HepG2 (cell line): ENCODE measurements around the gene FUCA2. TPM values are rescaled to one million over a fixed set of nuclear protein-coding genes. Genes with fewer than 3 reads are reported as not detected.

Experiments
- BCL3 ChIP-seq: sonication (generic); formaldehyde crosslinking; IDR thresholded peaks from 2 replicates; pipeline ENCODE4 v1.5.1; 2020; ENCODE audit warnings: mild to moderate bottlenecking, missing genetic modification reagents, moderate library complexity
- HCFC1 ChIP-seq: fragments of 150-350 bp; IDR thresholded peaks from 2 replicates; pipeline ENCODE4 v1.6.1; 2014; ENCODE audit warnings: low read depth, low read length
- HOXA9 ChIP-seq: sonication (generic); formaldehyde crosslinking; IDR thresholded peaks from 2 replicates; pipeline ENCODE4 v1.8.1; 2022; ENCODE audit warnings: missing genetic modification reagents, mild to moderate bottlenecking, moderate library complexity, borderline replicate concordance
- IRF2 ChIP-seq: IDR thresholded peaks from 2 replicates; pipeline ENCODE4 v1.6.1; 2018; ENCODE audit warnings: missing genetic modification reagents, missing compliant biosample characterization
- ISL2 ChIP-seq: sonication (generic); formaldehyde crosslinking; IDR thresholded peaks from 2 replicates; pipeline ENCODE4 v1.5.0; 2020; ENCODE audit warnings: missing genetic modification reagents
- JUND ChIP-seq: sonication (generic); formaldehyde crosslinking; IDR thresholded peaks from 2 replicates; pipeline ENCODE4 v1.8.0; 2022; ENCODE audit warnings: mild to moderate bottlenecking, missing genetic modification reagents
- NR2F1 ChIP-seq, 2 experiments: fragments of 450-650 bp in 1 of 2; formaldehyde crosslinking in 1 of 2; IDR thresholded peaks; 2 replicates each; pipeline versions ENCODE4 v1.5.0 to v1.6.1; 2016 to 2020; ENCODE audit warnings: mild to moderate bottlenecking in 1 of 2, missing compliant biosample characterization in 1 of 2, missing genetic modification reagents in 1 of 2, moderate library complexity in 1 of 2
- PATZ1 ChIP-seq: sonication (generic); formaldehyde crosslinking; IDR thresholded peaks from 2 replicates; pipeline ENCODE4 v1.4.0; 2020; ENCODE audit warnings: missing genetic modification reagents
- RARA ChIP-seq: IDR thresholded peaks from 2 replicates; pipeline ENCODE4 v1.6.1; 2016; ENCODE audit warnings: missing genetic modification reagents, missing compliant biosample characterization
- SMYD3 ChIP-seq: sonication (generic); formaldehyde crosslinking; IDR thresholded peaks from 2 replicates; pipeline ENCODE4 v1.8.1; 2023; ENCODE audit warnings: mild to moderate bottlenecking, missing genetic modification reagents
- SP1 ChIP-seq, 2 experiments: fragments of 450-650 bp in 1 of 2; sonication (generic) in 1 of 2; formaldehyde crosslinking in 1 of 2; IDR thresholded peaks; 2 replicates each; pipeline versions ENCODE4 v1.4.0 to v1.6.1; 2016 to 2020; ENCODE audit warnings: missing genetic modification reagents in 1 of 2
- ZMYM4 ChIP-seq: sonication (generic); formaldehyde crosslinking; IDR thresholded peaks from 2 replicates; pipeline ENCODE4 v1.8.1; 2023; ENCODE audit warnings: mild to moderate bottlenecking, missing genetic modification reagents
- ZNF180 ChIP-seq: sonication (generic); formaldehyde crosslinking; IDR thresholded peaks from 2 replicates; pipeline ENCODE4 v1.4.0; 2020; ENCODE audit warnings: low read depth, missing genetic modification reagents, borderline replicate concordance
- ZNF24 ChIP-seq: fragments of 450-650 bp; IDR thresholded peaks from 2 replicates; pipeline ENCODE4 v1.6.1; 2017; ENCODE audit warnings: antibody characterized with exemption, mild to moderate bottlenecking
- ZNF775 ChIP-seq: sonication (generic); formaldehyde crosslinking; IDR thresholded peaks from 2 replicates; pipeline ENCODE4 v1.4.0; 2020; ENCODE audit warnings: missing genetic modification reagents, mild to moderate bottlenecking, moderate library complexity, borderline replicate concordance
- ZNF841 ChIP-seq: sonication (generic); formaldehyde crosslinking; IDR thresholded peaks from 2 replicates; pipeline ENCODE4 v1.8.1; 2023; ENCODE audit warnings: missing genetic modification reagents, borderline replicate concordance
- polyA plus RNA-seq, 8 experiments: library from polyadenylated mRNA; depleted of rRNA in 3 of 8; stranded (reverse) in 7 of 8; unstranded in 1 of 8; fragments of >200 nt; fragmentation: Illumina TruSeq in 4 of 8; extraction: Trizol in 4 of 8; gene quantifications; 2 replicates each; pipeline versions ENCODE4 v1.2.1 to v1.2.3, GENCODE V29; 2011 to 2016; ENCODE audit warnings: low read depth in 4 of 8, missing spikeins in 1 of 8, mixed read lengths in 1 of 8; ENCODE audit not compliant: insufficient read depth in 1 of 8
- total RNA-seq, 5 experiments: library from RNA; depleted of rRNA; stranded (reverse); fragments of >200 nt; fragmentation: Illumina TruSeq; extraction: Trizol; gene quantifications; 2 replicates each; pipeline ENCODE4 v1.2.3, GENCODE V29; 2016; ENCODE audit warnings: low read depth in 1 of 5
- TF ChIP-seq, protein P1 (sequence below): IDR thresholded peaks from 2 replicates; pipeline ENCODE4 v1.6.1; 2016; ENCODE audit warnings: control low read depth
- TF ChIP-seq, protein P2 (sequence below): sonication (generic); formaldehyde crosslinking; IDR thresholded peaks from 2 replicates; pipeline ENCODE4 v1.4.0; 2020; ENCODE audit warnings: missing genetic modification reagents

FUCA2 gene
- total and polyA plus RNA-seq, 2 of the 13 experiments (the other 11 are each of a cell fraction or from before 2014, with no cell fraction given): 87.4 to 144 TPM

DNA sequence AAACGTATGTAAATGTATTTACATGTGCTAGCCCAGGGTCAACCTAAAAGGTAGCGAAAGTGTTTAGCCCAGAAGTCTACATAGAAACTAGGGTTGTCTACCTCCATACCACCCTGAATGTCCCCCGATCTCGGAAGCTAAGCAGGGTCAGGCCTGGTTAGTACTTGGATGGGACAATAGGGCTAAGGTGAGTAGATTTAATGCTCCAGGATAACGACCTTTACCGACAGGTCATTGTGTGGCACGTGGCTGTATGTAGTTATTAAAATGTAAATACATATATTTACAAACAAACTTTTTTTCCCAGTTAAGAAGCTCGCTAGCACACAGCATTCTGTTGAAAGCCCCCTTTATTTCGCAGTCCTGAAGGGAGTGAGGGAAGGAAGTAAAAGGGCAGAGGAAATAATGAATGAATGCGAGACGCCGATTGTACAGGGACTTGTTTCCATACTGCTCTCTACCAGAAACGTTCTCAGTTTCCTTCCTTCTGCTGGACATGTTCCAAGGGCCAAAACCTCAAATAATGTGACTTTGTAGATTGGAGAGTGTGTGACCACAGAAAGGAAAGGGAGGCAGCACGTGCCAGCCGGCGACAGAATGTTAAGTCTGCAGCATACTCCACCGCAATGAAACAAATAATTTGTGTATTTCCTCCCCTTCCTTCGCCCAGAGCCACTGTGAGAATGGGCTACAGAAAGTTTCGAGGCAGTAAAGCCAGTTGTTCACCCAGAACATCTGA, 61.6 kb downstream of the FUCA2 start (continued):
- TF ChIP-seq PATZ1 (CRISPR knock-in tag): peak; percentile 25; the same call in 1 of the 2 replicates
- 0 out of 2 replicates have a peak, but pooled peaks have one; percentile 26 for TF ChIP-seq HOXA9 (CRISPR knock-in tag)
- peak in 1 of 2 experiments; percentile 37; a peak in 2 of 4 replicates for TF ChIP-seq NR2F1 (CRISPR knock-in tag; IDR thresholded peaks at IDR 0.05)
- TF ChIP-seq ISL2 (CRISPR knock-in tag): peak; percentile 30; the same call in 1 of the 2 replicates
- peak; percentile 28; the same call in 1 of the 2 replicates for TF ChIP-seq RARA (CRISPR knock-in tag)
- 0 out of 2 replicates have a peak, but pooled peaks have one; percentile 29 for TF ChIP-seq SMYD3 (CRISPR knock-in tag)
- peak; percentile 93 for TF ChIP-seq ZNF24
- TF ChIP-seq, protein P1, sequence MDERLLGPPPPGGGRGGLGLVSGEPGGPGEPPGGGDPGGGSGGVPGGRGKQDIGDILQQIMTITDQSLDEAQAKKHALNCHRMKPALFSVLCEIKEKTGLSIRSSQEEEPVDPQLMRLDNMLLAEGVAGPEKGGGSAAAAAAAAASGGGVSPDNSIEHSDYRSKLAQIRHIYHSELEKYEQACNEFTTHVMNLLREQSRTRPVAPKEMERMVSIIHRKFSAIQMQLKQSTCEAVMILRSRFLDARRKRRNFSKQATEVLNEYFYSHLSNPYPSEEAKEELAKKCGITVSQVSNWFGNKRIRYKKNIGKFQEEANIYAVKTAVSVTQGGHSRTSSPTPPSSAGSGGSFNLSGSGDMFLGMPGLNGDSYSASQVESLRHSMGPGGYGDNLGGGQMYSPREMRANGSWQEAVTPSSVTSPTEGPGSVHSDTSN: 0 out of 2 replicates have a peak, but pooled peaks have one; percentile 39
- TF ChIP-seq JUND (CRISPR knock-in tag): 0 out of 2 replicates have a peak, but pooled peaks have one; percentile 24
- no peak for TF ChIP-seq BCL3 (CRISPR knock-in tag)
- no peak for TF ChIP-seq SP1 (IDR thresholded peaks at IDR 0.05)
- TF ChIP-seq SP1 (CRISPR knock-in tag; IDR thresholded peaks at IDR 0.05): peak; percentile 33; the same call in 1 of the 2 replicates
- TF ChIP-seq ZNF775 (CRISPR knock-in tag): peak; percentile 14; the same call in 1 of the 2 replicates
- 0 out of 2 replicates have a peak, but pooled peaks have one; percentile 44 for TF ChIP-seq IRF2 (CRISPR knock-in tag)
- TF ChIP-seq ZNF180 (CRISPR knock-in tag): no peak
- TF ChIP-seq ZNF841: peak; percentile 51; the same call in 1 of the 2 replicates
- TF ChIP-seq HCFC1: peak; percentile 23
- TF ChIP-seq ZMYM4 (CRISPR knock-in tag): peak; percentile 31; the same call in 1 of the 2 replicates
- TF ChIP-seq, protein P2, sequence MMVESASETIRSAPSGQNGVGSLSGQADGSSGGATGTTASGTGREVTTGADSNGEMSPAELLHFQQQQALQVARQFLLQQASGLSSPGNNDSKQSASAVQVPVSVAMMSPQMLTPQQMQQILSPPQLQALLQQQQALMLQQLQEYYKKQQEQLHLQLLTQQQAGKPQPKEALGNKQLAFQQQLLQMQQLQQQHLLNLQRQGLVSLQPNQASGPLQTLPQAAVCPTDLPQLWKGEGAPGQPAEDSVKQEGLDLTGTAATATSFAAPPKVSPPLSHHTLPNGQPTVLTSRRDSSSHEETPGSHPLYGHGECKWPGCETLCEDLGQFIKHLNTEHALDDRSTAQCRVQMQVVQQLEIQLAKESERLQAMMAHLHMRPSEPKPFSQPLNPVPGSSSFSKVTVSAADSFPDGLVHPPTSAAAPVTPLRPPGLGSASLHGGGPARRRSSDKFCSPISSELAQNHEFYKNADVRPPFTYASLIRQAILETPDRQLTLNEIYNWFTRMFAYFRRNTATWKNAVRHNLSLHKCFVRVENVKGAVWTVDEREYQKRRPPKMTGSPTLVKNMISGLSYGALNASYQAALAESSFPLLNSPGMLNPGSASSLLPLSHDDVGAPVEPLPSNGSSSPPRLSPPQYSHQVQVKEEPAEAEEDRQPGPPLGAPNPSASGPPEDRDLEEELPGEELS: 0 out of 2 replicates have a peak, but pooled peaks have one; percentile 12
